Keratinocyte (primary cell): Measurements from ENCODE around the gene RIMS4.

Experiments
- CTCF ChIP-seq, 3 experiments: IDR thresholded peaks in 1 of 3; conservative IDR thresholded peaks in 1 of 3; optimal IDR thresholded peaks in 1 of 3; 2 replicates in 2 of 3; 3 replicates in 1 of 3; pipeline versions ENCODE3 to v1.5.1; 2011; ENCODE audit warnings: low read length in 3 of 3, mild to moderate bottlenecking in 3 of 3, moderate library complexity in 2 of 3, control low read depth in 1 of 3, inconsistent platforms in 1 of 3; ENCODE audit not compliant: insufficient read depth in 2 of 3; ENCODE audit errors: extremely low read depth in 1 of 3
- EZH2 ChIP-seq: IDR thresholded peaks from one replicate; pipeline ENCODE4 v1.6.1; 2012; ENCODE audit warnings: inconsistent platforms, mild to moderate bottlenecking, low read length, moderate library complexity

DNA sequence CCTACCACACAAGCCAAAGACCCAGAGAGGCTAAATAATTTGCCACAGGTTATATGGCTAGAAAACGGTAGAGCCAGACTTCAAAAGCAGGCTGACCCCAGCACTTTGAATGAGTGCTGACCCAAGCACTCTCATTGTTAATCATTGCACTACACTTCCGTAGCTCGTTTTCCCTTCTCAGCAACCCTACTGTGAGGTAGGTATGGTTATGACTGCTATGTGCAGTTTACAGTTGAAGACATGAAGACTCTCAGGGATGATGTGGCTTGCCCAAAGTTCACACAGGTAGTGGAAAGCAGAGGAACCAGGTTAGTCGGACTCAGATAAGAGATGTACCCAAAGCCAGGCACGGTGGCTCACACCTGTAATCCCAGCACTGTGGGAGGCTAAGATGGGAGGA is 33.5 kb upstream of the RIMS4 start:
- TF ChIP-seq CTCF (optimal IDR thresholded peaks at IDR 0.05 in 1 of 3, IDR thresholded peaks at IDR 0.05 in 1 of 3, conservative IDR thresholded peaks at IDR 0.05 in 1 of 3; ENCODE audit: extremely low read depth in 1 of 3, insufficient read depth in 2 of 3, low read length in 3 of 3) = no peak
- no peak for TF ChIP-seq EZH2
